GM10266 (cell line): ENCODE data around the gene CTXN1.

Source experiments
- DNase-seq: peaks from one replicate; pipeline ENCODE4 v3.0.0; 2012; ENCODE audit errors: extremely low spot score
- TF ChIP-seq, protein P1 (sequence below): IDR thresholded peaks from 2 replicates; pipeline ENCODE4 v1.5.1; 2012; ENCODE audit warnings: mild to moderate bottlenecking, low read depth; ENCODE audit not compliant: control insufficient read depth, insufficient read depth; ENCODE audit errors: missing control alignments

The CTXN1 gene

DNA sequence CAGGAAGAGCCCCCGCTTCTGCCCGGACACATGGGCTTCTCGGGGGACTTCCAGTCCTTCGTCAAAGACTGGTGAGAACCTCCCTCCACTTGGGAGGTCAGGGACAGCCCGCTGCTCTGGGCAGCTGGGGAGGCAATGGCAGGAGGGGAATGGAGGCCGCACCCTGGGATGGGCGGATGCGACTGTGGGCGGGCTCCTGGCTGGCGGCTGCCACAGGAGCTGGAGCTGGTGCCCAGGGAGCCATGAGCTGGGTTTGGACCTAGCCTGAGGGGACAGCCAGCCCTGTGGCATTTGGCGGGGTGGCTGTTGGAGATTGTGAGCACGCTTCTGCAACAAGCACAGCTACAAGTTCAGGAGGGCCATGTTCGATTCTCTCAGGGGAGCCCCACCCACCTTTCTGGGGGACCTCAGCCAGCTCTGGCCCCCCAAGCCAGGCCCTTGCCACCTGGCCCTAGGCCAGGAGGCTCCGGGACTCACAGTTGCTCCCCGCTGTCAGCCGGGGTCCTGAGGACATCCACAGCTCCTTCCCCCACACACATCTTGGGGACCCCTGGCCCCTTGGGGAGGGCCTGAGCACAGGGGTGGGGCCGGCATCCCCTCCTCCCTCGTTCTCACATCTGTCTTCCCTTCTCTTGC is 14.3 kb downstream of the CTXN1 start:
- TF ChIP-seq, protein P1, sequence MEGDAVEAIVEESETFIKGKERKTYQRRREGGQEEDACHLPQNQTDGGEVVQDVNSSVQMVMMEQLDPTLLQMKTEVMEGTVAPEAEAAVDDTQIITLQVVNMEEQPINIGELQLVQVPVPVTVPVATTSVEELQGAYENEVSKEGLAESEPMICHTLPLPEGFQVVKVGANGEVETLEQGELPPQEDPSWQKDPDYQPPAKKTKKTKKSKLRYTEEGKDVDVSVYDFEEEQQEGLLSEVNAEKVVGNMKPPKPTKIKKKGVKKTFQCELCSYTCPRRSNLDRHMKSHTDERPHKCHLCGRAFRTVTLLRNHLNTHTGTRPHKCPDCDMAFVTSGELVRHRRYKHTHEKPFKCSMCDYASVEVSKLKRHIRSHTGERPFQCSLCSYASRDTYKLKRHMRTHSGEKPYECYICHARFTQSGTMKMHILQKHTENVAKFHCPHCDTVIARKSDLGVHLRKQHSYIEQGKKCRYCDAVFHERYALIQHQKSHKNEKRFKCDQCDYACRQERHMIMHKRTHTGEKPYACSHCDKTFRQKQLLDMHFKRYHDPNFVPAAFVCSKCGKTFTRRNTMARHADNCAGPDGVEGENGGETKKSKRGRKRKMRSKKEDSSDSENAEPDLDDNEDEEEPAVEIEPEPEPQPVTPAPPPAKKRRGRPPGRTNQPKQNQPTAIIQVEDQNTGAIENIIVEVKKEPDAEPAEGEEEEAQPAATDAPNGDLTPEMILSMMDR: no peak

DNA sequence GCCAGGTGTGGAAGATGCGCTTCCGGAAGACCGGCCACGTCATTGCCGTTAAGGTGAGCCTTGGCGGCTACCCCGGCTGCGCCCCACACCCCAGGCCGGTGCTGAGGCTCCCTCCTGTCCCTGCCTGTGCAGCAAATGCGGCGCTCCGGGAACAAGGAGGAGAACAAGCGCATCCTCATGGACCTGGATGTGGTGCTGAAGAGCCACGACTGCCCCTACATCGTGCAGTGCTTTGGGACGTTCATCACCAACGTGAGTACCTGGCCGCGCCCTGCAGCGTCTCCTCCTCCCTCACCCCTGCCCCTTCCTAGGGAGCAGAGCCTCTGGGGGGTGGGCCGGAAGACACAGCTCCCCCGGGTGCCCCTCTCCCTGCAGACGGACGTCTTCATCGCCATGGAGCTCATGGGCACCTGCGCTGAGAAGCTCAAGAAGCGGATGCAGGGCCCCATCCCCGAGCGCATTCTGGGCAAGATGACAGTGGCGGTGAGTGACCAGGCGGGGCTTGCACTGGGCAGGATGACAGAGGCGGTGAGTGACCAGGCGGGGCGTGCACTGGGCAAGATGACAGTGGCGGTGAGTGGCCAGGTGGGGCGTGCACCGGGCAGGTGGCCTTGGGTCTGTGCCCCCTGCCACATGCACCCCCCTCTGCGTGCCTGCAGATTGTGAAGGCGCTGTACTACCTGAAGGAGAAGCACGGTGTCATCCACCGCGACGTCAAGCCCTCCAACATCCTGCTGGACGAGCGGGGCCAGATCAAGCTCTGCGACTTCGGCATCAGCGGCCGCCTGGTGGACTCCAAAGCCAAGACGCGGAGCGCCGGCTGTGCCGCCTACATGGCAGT is 15.4 kb downstream of the CTXN1 start:
- DNase-seq: no peak
- TF ChIP-seq, protein P1: no peak

More for the DNA sequence above, 14.3 kb downstream of the CTXN1 start:
- DNase-seq: no peak

DNA sequence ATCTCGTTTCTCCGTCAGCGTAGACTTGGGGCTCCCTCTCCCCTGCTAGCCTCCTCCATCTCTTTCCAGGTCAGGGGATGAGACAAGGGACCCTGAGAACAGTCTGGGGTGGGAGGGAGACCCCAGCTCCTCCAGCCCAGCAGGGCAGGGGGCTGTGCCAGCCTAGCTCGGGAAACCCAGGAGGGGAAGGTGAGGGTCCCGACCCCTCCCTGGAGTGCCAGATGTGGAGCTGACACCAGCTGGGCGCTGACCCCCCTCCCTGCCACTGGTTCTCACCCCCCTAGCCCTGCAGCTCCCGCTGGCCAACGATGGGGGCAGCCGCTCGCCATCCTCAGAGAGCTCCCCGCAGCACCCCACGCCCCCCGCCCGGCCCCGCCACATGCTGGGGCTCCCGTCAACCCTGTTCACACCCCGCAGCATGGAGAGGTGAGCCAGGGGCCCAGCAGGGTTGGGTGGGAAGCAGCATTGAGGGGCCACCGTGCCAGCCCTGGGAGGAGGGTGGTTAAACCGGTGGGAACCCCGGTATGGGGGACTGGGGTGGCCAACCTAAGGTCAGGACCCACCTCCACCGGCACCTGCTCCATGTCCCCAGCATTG is 16.4 kb downstream of the CTXN1 start:
- TF ChIP-seq, protein P1: no peak

DNA sequence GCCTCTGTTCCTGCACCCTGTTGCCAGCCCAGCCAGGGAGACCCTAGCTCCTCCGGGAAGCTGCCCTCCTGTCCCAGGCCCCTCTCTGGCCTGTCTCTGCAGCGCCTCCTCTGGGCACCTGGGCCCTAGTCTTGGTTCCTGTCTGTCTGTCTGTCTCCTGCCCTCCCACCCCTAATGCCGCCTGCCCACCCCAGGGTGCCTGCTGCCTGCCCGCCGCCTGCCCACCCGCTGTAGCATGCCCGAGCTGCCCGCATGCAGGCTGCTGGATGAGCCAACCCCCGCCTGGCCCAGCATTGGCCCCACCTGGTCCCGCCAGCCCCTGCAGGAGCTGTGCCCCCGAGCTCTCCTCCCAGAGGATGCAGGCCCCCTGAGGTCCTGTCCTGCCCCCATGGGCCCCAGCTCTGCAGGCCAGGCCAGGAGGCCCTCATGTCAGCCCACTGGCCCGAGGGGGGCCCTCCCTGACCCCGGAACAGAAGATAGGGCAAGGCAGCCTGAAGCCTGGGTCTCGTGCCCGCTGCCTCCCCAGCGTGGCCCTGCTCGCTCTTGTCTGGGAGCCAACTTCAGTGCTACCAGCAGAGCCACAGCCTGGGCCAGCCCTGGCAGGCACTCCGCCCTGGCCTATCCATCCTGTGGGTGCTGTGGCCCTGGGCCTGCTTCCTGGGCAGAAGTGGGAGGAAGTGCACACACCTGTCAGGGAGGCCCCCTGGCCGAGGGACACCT is 17.0 kb downstream of the CTXN1 start:
- TF ChIP-seq, protein P1: no peak
- no peak for DNase-seq

More for the DNA sequence above, 16.4 kb downstream of the CTXN1 start:
- no peak for DNase-seq

DNA sequence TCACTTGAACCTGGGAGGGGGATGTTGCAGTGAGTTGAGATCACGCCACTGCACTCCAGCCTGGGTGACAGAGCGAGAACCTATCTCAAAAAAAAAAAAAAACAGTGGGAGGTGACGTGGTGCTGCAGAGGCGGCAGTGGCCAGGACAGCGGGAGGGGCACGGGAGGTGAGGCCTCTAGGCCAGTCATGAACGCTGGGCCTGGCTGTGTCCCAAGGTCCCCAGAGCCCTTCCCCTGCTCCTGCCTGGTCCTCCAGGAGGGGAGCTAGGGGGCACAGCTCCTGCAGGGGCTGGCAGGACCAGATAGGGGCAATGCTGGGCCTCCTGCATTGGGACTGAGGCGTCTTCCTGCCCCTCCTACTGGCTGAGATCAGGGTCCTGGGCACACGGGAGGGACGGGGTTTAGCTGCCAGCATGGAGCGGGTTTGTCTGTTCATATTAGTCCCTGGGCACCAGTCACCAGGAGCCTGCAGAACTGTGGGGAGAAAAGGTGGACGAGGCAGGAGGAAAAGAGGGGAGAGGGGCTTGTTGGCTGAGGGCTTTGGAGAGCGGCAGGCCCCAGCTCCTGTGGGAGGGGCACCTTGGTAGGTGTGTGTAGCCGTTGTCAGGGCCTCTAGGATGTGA is 17.7 kb downstream of the CTXN1 start:
- TF ChIP-seq, protein P1: no peak
- no peak for DNase-seq

DNA sequence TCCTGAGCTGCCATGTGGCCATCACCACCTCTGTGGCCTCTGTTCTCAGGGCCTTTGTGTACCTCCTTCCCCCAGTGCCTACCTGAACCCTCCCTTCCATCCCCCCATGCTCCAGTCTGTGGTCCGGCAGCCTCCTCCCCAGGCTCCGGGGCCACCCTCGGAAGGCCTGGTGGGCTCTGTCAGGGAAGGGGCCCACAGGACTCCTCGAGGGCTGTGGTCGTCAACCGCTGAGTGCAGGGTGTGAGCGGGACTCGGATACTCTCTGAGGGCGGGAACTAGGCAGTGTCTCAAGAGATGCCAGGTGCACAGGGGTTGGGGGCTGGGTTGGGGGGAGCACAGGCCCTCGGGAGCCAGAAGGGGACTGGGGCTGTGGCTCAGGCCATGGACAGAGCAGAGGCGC is 18.4 kb downstream of the CTXN1 start:
- TF ChIP-seq, protein P1: no peak
- no peak for DNase-seq
